AG09309 (cell line): ENCODE results near the gene OPN3.
"Not testable (repeated sequence)": the region's sequence is repeated elsewhere in the genome, so short reads cannot be mapped to it uniquely, and the experiment has no call there.

ENCODE experiments used
- DNase-seq: peaks from one replicate; pipeline ENCODE4 v3.0.0-alpha.2; 2010; ENCODE audit warnings: low read depth
- H3K4me3 ChIP-seq: 2 replicates; pipeline ENCODE4 v1.5.1; 2011; ENCODE audit warnings: mild to moderate bottlenecking, low read depth, low read length, moderate library complexity; ENCODE audit not compliant: control insufficient read depth
- CTCF ChIP-seq: IDR thresholded peaks from 2 replicates; pipeline ENCODE4 v1.5.1; 2011; ENCODE audit warnings: mild to moderate bottlenecking, low read depth, low read length, inconsistent platforms; ENCODE audit not compliant: insufficient read depth, control insufficient read depth; ENCODE audit errors: missing control alignments

OPN3 gene

GRCh38 chr1:241660424-241660972, 20.3 kb upstream of the OPN3 start:
- no peak for DNase-seq
- TF ChIP-seq CTCF = no peak
- no peak overlapping the region for H3K4me3 ChIP-seq

- DNase-seq = not testable (repeated sequence)
These were observed 18.8 kb upstream of the OPN3 start for GRCh38 chr1:241659016-241659415.

GRCh38 chr1:241658081-241658793, 18.1 kb upstream of the OPN3 start:
- no peak for DNase-seq
- TF ChIP-seq CTCF = no peak
- H3K4me3 ChIP-seq = no peak overlapping the region

More at GRCh38 chr1:241659016-241659415, 18.8 kb upstream of the OPN3 start:
- H3K4me3 ChIP-seq = not testable (repeated sequence)

- TF ChIP-seq CTCF = no peak
These were observed 14.5 kb upstream of the OPN3 start for GRCh38 chr1:241654641-241655040.

GRCh38 chr1:241654019-241654418, 13.8 kb upstream of the OPN3 start:
- no peak for DNase-seq
- no peak overlapping the region for H3K4me3 ChIP-seq
- TF ChIP-seq CTCF = no peak

More at GRCh38 chr1:241654641-241655040, 14.5 kb upstream of the OPN3 start:
- no peak overlapping the region for H3K4me3 ChIP-seq
- DNase-seq = no peak

- no peak for DNase-seq
- no peak within 1 kb of the TSS for H3K4me3 ChIP-seq
- TF ChIP-seq CTCF = no peak
These were observed 11.8 kb upstream of the OPN3 start, which contains the start of gene WDR64 for GRCh38 chr1:241652012-241652411. WDR64 (plus strand) TSS chr1:241652281; CDS start chr1:241652485, 204 bp downstream.

GRCh38 chr1:241648159-241648558, 8.0 kb upstream of the OPN3 start:
- DNase-seq = no peak
- H3K4me3 ChIP-seq = no peak overlapping the region
- TF ChIP-seq CTCF = no peak
